Heart left ventricle (tissue), 16 donors: ENCODE measurements around the gene PNPLA2. TPM values are rescaled to one million over a fixed set of nuclear protein-coding genes. Genes with fewer than 3 reads are reported as not detected.

Experiments used
- ATAC-seq, 4 donors: fragments of 200-7000 bp; cut with Tn5 transposase; one replicate each; pipeline ENCODE4 v1.9.1; 2020 to 2022; ENCODE audit warnings: moderate library complexity in 4 of 4, mild to moderate bottlenecking in 3 of 4, moderate number of reproducible peaks in 1 of 4
- DNase-seq, 5 donors: peaks; one replicate each; pipeline ENCODE4 v3.0.0-alpha.2; 2020
- H3K27ac ChIP-seq, 12 donors: fragments of 200-600 bp; sonication (generic) in 4 of 12; one replicate each; pipeline versions ENCODE4 v1.5.0 to v1.8.0; 2016 to 2022; ENCODE audit warnings: mild to moderate bottlenecking in 2 of 12
- H3K27me3 ChIP-seq, 9 donors: fragments of 200-600 bp; sonication (generic) in 2 of 9; one replicate each; pipeline versions ENCODE4 v1.5.1 to v1.8.0; 2016 to 2022; ENCODE audit warnings: mild to moderate bottlenecking in 3 of 9
- H3K36me3 ChIP-seq, 9 donors: fragments of 200-600 bp; sonication (generic) in 2 of 9; one replicate each; pipeline versions ENCODE4 v1.5.0 to v1.8.0; 2018 to 2022; ENCODE audit warnings: mild to moderate bottlenecking in 2 of 9
- H3K4me1 ChIP-seq, 12 donors: fragments of 200-600 bp; sonication (generic) in 4 of 12; one replicate each; pipeline versions ENCODE4 v1.5.0 to v1.8.0; 2016 to 2022; ENCODE audit warnings: mild to moderate bottlenecking in 3 of 12
- H3K4me3 ChIP-seq, 12 donors: fragments of 200-600 bp; sonication (generic) in 4 of 12; one replicate each; pipeline versions ENCODE4 v1.5.0 to v1.8.0; 2017 to 2022; ENCODE audit warnings: mild to moderate bottlenecking in 9 of 12, moderate library complexity in 4 of 12
- H3K9me3 ChIP-seq, 12 donors: fragments of 200-600 bp; sonication (generic) in 4 of 12; one replicate each; pipeline versions ENCODE4 v1.5.0 to v1.8.0; 2016 to 2022; ENCODE audit warnings: mild to moderate bottlenecking in 1 of 12
- POLR2A ChIP-seq, 2 donors: fragments of 450-650 bp; IDR thresholded peaks; one replicate each; pipeline ENCODE4 v1.6.1; 2017; ENCODE audit warnings: antibody characterized with exemption in 2 of 2, mild to moderate bottlenecking in 2 of 2, moderate library complexity in 2 of 2
- WGBS, 4 donors: extraction: QIAGEN DNeasy Blood & Tissue Kit in 2 of 4; methylation state at CpG; one replicate each; pipeline versions ENCODE4 v1.1.5 to v1.1.7; 2013 to 2018; 5-methylcytosine and 5-hydroxymethylcytosine counted together
- intact Hi-C, 10 donors: fragments of 100-400 bp; cut with DNase I; formaldehyde crosslinking; loops; one replicate each; pipeline versions ENCODE4 v1.11.1 to v1.14.2; 2022
- polyA plus RNA-seq, 2 donors: library from polyadenylated mRNA; stranded (reverse); fragments of 200-250 nt; gene quantifications; one replicate each; pipeline ENCODE4 v1.2.3, GENCODE V29; 2013
- total RNA-seq, 9 donors: library from RNA; depleted of rRNA in 2 of 9; stranded (reverse); fragments of >200 nt in 2 of 9; fragmentation: NEBNext Ultra II Directional in 3 of 9; extraction: Animal tissue kit (Norgen Biotek cat#: 25700) in 3 of 9; gene quantifications; one replicate each; pipeline versions ENCODE4 v1.1.0 to v1.2.4, GENCODE V29; 2016 to 2023
- TF ChIP-seq, protein P1 (sequence below), 12 donors: fragments of 200-600 bp; sonication (generic) in 4 of 12; IDR thresholded peaks; one replicate each; pipeline versions ENCODE4 v1.5.0 to v1.8.0; 2018 to 2022; ENCODE audit warnings: antibody characterized with exemption in 12 of 12, mild to moderate bottlenecking in 5 of 12
- donor health status: ischemic (EF 13 %, LVEDD 7.1; RV severe dilation, severe dysfunction).
- donor health status: healthy with polysubstance abuse.
- donor health status: DM: no; HTN: yes; CAD: no.
- donor health status: DM: no; HTN: no; CAD: no.
- donor health status: ischemic (EF 25% LVEDD 6.9; RV normal size, moderate dysfunction).
- donor health status: ischemic (EF 25% LVEDD 5.7; RV mildly dilated, moderate dysfunction).
- donor health status: healthy.
- donor health status: DM: yes; HTN: yes; CAD: no.
- donor health status: ischemic (EF 35%, LVEDD 5.7; RV mildly dilated, moderate dysfunction).
- donor health status: nonischemic (EF 11% LVEDD 7.7; RV severe dilation, severe dysfunction).
- donor health status: DM: yes; HTN: yes; CAD: no.
- donor health status: PGD.
- donor health status: ischemic (EF 29% LVEDD 5.4; RV normal size, mild dysfunction).
- donor health status: nonischemic (EF 23%, LVEDD 6.1; RV moderate dilation, normal function).

PNPLA2 gene
- total and polyA plus RNA-seq, 11 donors: 112 to 348 (median 215) TPM

- ATAC-seq (no peak), DNase-seq (no peak)
- intact Hi-C loops: loop anchor here in 1 of 10 donors (10.0 kb wide), 1 partner anchor 58 kb away; no protein-coding TSS in a partner anchor
- H3K27ac ChIP-seq: no peak overlapping the region
- H3K9me3 ChIP-seq: no peaks in the 10 kb centered on the region
- 95 to 96% (median 95%) methylated on average over 8 to 15 of the region's 15 CpGs for WGBS, 4 donors
- peaks cover 0 to 22% (median 7%) of the 10 kb centered on the region in 9 donors for H3K27me3 ChIP-seq
- peaks cover 0 to 30% (median 0%) of the 10 kb centered on the region in 9 donors for H3K36me3 ChIP-seq
- H3K4me3 ChIP-seq: no peak overlapping the region
- TF ChIP-seq POLR2A (IDR thresholded peaks at IDR 0.05): no peak
- TF ChIP-seq, protein P1, sequence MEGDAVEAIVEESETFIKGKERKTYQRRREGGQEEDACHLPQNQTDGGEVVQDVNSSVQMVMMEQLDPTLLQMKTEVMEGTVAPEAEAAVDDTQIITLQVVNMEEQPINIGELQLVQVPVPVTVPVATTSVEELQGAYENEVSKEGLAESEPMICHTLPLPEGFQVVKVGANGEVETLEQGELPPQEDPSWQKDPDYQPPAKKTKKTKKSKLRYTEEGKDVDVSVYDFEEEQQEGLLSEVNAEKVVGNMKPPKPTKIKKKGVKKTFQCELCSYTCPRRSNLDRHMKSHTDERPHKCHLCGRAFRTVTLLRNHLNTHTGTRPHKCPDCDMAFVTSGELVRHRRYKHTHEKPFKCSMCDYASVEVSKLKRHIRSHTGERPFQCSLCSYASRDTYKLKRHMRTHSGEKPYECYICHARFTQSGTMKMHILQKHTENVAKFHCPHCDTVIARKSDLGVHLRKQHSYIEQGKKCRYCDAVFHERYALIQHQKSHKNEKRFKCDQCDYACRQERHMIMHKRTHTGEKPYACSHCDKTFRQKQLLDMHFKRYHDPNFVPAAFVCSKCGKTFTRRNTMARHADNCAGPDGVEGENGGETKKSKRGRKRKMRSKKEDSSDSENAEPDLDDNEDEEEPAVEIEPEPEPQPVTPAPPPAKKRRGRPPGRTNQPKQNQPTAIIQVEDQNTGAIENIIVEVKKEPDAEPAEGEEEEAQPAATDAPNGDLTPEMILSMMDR (IDR thresholded peaks at IDR 0.05): no peak
- H3K4me1 ChIP-seq: peaks cover 6 to 39% (median 21%) of the 10 kb centered on the region in 12 donors
Measured at GRCh38 chr11:792535-792821, 26.2 kb upstream of the PNPLA2 start.

- H3K4me1 ChIP-seq: peaks cover 6 to 43% (median 22%) of the 10 kb centered on the region in 12 donors
- WGBS, 4 donors: 94 to 100% (median 94%) methylated on average over 5 to 13 of the region's 13 CpGs
- ATAC-seq: no peak
Measured at GRCh38 chr11:792873-793272, 25.8 kb upstream of the PNPLA2 start.

GRCh38 chr11:793556-793955 lies 25.2 kb upstream of the PNPLA2 start:
- intact Hi-C loops: loop anchor here in 1 of 10 donors (10.0 kb wide), 1 partner anchor 59 kb away; no protein-coding TSS in a partner anchor
- no peak overlapping the region for H3K27ac ChIP-seq
- H3K4me3 ChIP-seq: no peak overlapping the region
- H3K27me3 ChIP-seq: peaks cover 0 to 17% (median 7%) of the 10 kb centered on the region in 9 donors
- H3K9me3 ChIP-seq: no peaks in the 10 kb centered on the region
- peaks cover 0 to 30% (median 0%) of the 10 kb centered on the region in 9 donors for H3K36me3 ChIP-seq
- TF ChIP-seq, protein P1 (IDR thresholded peaks at IDR 0.05): no peak
- no peak for TF ChIP-seq POLR2A (IDR thresholded peaks at IDR 0.05)
- H3K4me1 ChIP-seq: peaks cover 6 to 49% (median 26%) of the 10 kb centered on the region in 12 donors
- DNase-seq (no peak), ATAC-seq (no peak)
- WGBS, 4 donors: 88 to 93% (median 88%) methylated on average over 4 to 7 of the region's 7 CpGs

More at GRCh38 chr11:792873-793272, 25.8 kb upstream of the PNPLA2 start:
- H3K9me3 ChIP-seq: no peaks in the 10 kb centered on the region
- H3K4me3 ChIP-seq: no peak overlapping the region
- TF ChIP-seq POLR2A (IDR thresholded peaks at IDR 0.05): no peak
- TF ChIP-seq, protein P1 (IDR thresholded peaks at IDR 0.05): no peak
- intact Hi-C loops: loop anchor here in 1 of 10 donors (10.0 kb wide), 1 partner anchor 58 kb away; no protein-coding TSS in a partner anchor
- peaks cover 0 to 30% (median 0%) of the 10 kb centered on the region in 9 donors for H3K36me3 ChIP-seq
- H3K27me3 ChIP-seq: peaks cover 0 to 22% (median 7%) of the 10 kb centered on the region in 9 donors
- no peak overlapping the region for H3K27ac ChIP-seq
- DNase-seq: no peak

- H3K27me3 ChIP-seq: peaks cover 0 to 13% (median 6%) of the 10 kb centered on the region in 9 donors
- TF ChIP-seq, protein P1 (IDR thresholded peaks at IDR 0.05): no peak
- no peak for TF ChIP-seq POLR2A (IDR thresholded peaks at IDR 0.05)
- ATAC-seq (no peak), DNase-seq (no peak)
- intact Hi-C loops: loop anchor here in 1 of 10 donors (10.0 kb wide), 1 partner anchor 59 kb away; no protein-coding TSS in a partner anchor
- H3K4me1 ChIP-seq: peaks cover 6 to 49% (median 26%) of the 10 kb centered on the region in 12 donors
- no peak overlapping the region for H3K27ac ChIP-seq
- H3K4me3 ChIP-seq: no peak overlapping the region
- no peaks in the 10 kb centered on the region for H3K9me3 ChIP-seq
- peaks cover 0 to 32% (median 0%) of the 10 kb centered on the region in 9 donors for H3K36me3 ChIP-seq
- WGBS, 4 donors: 88 to 95% (median 92%) methylated on average over 18 to 31 of the region's 31 CpGs
Measured at GRCh38 chr11:794013-794765, 24.5 kb upstream of the PNPLA2 start.
